T-helper 2 cell (primary cell): Measurements from ENCODE around the gene KRTAP1-1.
"Not testable (repeated sequence)": the region's sequence is repeated elsewhere in the genome, so short reads cannot be mapped to it uniquely, and the experiment has no call there.

ENCODE experiments used
- DNase-seq, 5 experiments: peaks; one replicate each; pipeline versions ENCODE4 v3.0.0 to v3.0.0-alpha.2; 2012 to 2022
- total RNA-seq, 2 donors: gene quantifications; one replicate each; lab custom pipeline; 2026; lab: John Stamatoyannopoulos, UW

The KRTAP1-1 gene, protein sequence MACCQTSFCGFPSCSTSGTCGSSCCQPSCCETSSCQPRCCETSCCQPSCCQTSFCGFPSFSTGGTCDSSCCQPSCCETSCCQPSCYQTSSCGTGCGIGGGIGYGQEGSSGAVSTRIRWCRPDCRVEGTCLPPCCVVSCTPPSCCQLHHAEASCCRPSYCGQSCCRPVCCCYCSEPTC
- 0 reads per million in 2 donors for total RNA-seq

DNA sequence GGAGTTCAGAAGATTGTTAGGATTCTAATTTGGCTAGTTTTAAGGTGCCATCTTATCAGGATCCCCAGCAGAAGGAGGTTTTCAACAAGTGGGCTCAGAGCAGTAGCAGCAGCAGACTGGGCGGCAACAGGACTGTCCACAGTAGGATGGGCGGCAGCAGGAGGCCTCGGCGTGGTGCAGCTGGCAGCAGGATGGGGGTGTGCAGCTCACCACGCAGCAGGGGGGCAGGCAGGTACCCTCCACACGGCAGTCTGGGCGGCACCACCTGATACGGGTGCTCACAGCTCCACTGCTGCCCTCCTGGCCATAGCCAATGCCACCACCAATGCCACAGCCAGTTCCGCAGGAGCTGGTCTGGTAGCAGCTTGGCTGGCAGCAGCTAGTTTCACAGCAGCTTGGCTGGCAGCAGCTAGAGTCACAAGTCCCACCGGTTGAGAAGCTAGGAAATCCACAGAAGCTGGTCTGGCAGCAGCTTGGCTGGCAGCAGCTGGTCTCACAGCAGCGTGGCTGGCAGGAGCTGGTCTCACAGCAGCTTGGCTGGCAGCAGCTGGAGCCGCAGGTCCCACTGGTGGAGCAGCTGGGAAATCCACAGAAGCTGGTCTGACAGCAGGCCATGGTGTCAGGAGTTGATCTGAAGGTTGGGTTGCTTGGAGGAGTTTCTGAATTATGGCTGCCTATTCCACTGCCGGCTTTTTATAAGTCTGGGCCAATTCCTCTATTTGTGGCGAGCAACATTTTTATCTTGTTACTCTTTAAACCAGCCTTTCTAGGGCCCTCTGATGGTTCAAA, at the start of gene KRTAP1-1:
Gene KRTAP1-1, minus strand, starts transcription at position 668 of the 789 bp plus-strand sequence. Its CDS starts 53 bp downstream, at position 615.
- DNase-seq: not testable (repeated sequence)

DNA sequence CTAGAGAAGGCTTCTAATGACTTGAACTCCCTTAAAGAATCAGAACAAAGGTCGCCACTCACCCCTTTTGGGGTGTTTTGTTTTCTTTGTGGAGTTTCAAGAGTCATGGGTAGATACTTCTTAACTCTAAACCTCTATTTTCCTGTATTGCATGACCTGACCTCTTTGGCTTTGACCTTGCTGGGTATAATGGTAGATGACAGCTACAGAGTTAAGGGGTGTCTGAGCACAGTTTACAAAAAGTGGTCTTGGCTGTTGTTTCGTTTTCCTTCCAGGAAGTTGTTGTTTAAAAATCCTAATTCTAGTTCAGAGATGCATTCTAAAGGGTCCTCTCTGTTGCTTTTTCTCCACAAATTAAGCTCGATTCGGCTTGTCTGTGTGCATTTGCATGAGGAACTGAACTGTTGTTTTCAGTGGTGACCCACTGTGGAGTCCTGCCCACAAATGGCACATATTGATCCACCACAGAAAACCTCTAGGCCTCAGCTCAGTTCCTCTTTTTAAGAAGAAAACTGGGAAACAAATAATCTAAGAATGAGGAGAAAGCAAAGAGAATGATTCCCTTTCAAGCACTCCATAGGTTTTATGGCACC, 47.6 kb upstream of the KRTAP1-1 start:
- DNase-seq: not testable (repeated sequence)

DNA sequence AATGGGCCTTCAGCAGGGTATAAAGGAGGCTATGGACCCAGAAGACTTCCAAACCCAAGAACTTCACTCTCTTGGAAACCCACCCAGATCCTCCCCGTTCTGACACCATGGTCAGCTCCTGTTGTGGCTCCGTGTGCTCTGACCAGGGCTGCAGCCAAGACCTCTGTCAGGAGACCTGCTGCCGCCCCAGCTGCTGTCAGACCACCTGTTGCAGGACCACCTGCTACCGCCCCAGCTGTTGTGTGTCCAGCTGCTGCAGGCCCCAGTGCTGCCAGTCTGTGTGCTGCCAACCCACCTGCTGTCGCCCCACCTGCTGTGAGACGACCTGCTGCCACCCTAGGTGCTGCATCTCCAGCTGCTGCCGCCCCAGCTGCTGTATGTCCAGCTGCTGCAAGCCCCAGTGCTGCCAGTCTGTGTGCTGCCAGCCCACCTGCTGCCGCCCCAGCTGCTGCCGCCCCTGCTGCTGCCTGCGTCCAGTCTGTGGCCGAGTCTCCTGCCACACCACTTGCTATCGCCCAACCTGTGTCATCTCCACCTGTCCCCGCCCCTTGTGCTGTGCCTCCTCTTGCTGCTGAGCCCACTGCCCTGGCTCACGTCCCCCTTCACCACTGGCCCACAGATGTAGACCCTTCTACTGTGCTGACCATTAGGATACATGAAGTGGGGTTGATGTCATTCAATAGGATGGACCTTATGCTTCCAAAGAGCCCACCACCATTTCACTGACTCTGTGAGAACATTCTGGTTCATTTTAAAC, 43.0 kb upstream of the KRTAP1-1 start, which contains the start of gene KRTAP4-7:
Gene KRTAP4-7, plus strand, starts transcription at position 51 of the 757 bp plus-strand sequence. Its CDS starts 57 bp downstream, at position 108.
- DNase-seq: not testable (repeated sequence)

DNA sequence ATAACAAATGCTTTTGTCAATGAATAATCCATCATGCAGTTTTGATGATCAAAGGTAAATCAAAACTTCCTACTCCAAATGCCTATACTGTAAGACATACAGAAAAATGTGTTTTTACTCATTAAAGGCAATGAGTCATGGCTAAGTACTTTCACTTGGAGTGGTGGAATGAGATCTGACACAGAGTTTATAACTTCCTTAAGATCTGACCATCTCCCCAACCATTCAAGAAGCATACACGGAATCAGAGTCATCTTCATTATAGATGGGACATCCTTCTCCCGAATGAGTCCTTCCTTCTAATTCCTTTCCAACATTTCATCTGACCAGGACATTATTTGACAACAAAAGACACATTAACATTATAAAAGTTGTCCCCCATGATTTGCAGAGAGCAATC, 42.2 kb upstream of the KRTAP1-1 start:
- not testable (repeated sequence) for DNase-seq

DNA sequence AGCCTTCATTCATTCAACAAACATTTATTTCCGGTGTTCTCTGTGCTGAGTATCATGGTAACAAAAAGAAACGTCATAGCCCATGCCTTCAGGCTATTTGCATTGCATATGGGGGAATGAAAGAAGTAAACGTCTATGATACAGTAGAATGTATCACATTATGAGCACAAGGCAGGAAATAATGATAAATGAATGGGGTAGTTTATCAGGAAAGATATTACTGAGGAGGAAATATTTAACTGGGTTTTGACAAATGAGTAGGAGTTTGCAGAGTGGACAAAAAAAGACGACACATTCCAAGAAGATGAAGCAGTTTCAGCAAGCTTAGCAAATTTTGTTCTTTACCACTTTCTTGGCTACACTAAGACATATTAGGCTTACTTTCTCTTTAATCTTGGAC, 41.4 kb upstream of the KRTAP1-1 start:
- no peak for DNase-seq

DNA sequence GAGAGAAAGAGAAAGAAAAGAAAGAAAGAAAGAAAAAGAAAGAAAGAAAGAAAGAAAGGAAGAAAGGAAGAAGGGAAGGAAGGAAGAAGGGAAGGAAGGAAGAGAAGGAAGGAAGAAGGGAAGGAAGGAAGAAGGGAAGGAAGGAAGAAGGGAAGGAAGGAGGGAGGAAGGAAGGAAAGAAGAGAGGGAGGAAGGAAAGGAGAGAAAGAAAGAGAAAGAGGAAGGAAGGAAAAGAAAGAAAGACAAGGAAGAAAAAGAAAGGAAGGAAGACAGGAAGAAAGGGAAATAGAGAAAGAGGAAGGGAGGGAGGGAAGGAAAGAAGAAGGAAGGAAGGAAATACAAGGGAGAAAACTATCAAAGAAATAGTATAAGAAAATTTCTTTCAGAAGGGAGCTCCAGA, 35.5 kb upstream of the KRTAP1-1 start:
- DNase-seq: no peak

DNA sequence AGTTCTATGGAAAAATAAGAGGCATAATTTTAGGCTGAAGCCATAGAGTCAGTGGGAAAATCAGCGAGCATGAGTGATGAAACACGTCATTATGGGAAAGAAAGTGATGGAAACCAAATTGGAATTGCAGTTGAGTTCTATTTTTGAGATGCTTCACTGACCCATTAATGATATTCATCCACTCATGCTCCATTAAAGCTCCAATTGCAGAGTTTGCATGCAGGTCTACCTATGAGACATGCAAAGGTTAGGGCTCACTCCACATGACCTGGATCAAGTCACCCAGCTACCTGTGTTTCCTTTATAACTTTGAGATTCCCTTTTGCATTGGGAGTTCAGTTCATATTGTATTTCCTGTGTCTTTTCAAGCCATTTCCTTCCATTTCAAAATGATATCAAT, 32.4 kb upstream of the KRTAP1-1 start:
- no peak for DNase-seq

DNA sequence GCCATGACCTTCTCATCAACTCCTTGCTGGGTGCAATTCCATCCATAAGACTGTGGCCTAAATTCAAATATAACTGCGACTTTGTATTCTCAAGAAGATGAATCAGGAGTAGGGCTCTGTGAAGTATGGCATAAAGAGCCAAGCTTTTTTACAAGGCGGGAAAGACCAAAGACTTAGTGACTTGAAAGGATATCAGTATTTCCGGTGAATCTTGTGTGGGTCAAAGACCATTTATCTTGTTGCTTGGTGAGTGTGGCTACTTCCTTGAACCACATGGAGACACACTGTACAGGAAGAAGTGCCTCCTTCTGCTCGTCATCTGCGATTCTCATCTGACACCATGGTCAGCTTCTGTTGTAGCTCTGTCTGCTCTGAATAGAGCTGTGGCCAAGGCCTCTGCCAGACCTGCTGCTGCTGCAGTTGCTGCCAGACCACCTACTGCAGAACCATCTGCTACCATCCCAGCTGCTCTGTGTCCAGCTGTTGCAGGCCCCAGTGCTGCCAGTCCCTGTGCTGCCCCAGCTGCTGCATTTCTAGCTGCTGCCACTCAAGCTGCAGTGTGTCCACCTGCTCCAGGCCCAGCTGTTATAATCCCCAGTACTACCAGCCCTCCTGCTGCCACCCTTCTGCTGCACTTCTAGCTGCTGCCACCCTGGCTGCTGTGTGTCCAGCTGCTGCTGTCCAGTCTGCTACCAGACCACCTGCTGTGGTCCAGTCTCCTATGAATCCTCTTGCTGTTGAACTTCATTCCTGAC, 30.5 kb upstream of the KRTAP1-1 start:
- DNase-seq: no peak

DNA sequence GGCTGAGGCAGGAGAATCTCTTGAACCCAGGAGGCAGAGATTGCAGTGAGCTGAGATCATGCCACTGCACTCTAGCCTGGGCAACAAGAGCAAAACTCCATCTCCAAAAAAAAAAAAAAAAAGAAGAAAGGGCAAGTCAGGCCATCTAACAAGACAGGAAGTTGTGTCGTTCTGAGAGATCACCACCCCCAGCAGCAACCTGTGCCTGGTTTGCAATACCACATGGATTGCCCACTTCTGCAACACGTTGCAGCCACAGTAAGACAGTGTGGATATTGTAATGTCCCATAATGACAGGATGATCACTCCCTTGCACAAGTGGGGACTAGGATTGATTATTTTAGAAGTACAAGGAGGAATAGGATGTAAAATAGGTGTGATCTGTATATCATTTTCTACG, 27.8 kb upstream of the KRTAP1-1 start:
- no peak for DNase-seq

DNA sequence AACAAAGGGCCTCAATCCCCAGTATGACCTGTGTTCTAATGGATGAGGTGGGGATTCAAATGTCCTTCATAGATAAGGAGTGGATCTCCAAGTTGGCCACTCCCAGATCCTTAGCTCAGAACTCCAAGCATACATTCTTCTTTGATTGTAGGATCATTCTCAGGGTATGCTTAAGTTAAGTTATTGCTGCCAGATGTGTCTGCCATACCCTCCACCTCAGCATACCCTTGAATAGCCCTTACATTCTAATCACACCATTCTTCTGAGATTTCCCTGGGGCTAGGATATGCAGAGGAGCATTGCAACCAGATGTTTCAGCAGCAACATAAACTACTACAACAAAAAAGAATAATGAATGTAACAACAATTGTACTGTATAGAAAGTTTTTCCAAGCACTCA, 26.0 kb upstream of the KRTAP1-1 start:
- no peak for DNase-seq

DNA sequence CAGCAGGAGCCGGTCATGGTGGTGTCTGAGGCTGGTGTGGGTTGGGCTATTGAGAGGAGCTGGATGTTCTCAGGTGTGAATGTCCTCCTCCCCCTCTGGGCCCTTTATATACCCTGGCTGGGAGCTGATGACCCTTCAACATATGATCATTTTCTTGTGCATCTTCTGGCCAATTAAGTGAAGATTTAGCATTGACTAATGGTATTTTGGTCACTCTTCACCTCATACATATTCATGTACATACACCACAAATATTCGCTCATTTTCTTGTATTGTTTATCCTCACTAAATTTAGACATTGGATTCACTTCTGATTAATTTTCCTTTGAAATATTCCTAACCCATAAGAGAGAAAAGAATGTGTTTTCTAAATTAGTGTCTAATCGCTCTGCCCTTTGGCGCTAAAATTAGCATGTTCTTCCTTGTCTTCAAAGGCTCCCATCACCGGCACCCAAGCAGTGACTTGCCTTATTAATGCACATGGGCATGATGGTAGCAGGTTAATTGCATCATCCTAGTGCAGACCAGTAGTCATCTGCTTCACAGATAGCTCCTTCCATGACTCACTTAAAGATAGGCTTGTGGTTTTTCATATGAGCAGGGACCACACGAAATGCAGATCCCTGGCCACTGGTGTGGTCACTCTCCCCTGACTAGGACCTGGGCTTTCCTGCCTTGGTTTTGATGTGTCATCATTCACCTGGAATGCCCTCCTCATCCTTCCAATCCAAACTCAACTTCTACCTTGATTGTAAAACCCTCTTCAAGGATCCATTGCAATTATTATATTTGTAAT, 24.8 kb upstream of the KRTAP1-1 start, which contains the start of gene KRTAP2-4:
Gene KRTAP2-4, minus strand, starts transcription at position 51 of the 796 bp plus-strand sequence. Its CDS starts 34 bp downstream, at position 17.
- DNase-seq: no peak

DNA sequence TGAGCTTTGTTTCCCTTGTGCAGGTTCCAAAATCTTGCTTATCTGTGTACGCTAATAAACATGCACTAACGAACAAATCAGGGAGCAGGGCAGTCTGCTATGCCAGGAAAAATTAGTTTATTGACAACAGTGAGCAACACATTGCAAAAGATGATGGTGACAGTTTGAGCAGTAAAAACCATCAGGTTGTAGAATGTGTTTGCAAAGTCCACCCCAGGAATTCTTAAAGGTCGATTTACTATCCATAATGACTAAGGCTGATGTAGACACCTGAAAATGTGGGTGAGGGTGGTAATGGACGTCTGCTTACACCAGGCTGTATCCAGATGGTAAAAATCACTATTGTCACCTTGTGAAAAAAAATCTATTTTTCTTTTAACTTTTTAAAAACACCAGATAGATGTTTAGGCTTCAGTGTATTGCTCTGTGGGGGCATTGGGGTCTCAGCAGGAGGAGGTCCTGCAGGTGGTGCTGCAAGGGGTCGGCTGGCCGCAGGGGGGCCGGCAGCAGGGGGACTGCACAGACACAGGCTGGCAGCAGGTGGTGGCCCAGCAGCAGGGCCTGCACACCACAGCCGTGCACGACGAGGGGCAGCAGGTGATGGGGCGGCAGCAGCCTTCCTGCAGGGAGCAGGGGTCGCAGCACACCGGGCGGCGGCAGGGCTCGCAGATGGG, 23.9 kb upstream of the KRTAP1-1 start:
- DNase-seq: not testable (repeated sequence)

DNA sequence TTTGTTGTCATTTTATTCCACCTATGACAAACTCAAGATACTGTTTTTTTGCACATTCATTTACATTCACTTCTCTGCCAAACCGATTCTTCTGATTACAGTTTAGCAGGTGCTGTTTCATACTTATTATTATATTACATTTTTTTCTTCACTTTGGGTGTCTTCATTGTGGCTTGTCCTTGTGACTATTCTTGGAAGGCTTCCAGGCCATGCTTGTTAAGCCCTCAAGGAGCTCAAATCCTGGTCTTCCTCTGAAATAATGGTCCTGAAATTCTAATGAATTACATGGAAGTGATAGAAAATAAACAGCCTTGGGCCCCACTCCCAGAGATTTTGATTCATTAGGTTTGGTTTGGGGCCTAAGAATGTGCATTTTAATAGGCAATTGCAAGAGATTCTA, 23.1 kb upstream of the KRTAP1-1 start:
- DNase-seq: no peak

DNA sequence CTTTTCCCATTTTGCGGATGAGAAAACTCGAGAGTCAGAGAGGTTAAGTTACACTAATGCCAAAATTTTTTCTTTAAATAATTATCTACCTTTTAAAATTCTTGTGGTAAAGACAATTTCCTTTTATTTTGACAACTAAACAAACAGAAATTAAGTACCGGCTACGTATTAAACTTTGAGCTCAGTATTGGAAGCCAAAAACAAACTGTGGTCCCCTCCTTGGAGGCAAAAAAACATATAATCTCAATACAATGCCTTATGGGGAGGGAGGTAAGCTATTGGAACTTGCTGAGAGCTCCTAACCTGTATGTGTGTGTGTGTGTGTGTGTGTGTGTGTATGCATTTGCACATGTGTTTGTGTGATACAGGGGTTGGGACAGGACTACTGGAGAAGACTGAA, 22.2 kb upstream of the KRTAP1-1 start:
- no peak for DNase-seq

DNA sequence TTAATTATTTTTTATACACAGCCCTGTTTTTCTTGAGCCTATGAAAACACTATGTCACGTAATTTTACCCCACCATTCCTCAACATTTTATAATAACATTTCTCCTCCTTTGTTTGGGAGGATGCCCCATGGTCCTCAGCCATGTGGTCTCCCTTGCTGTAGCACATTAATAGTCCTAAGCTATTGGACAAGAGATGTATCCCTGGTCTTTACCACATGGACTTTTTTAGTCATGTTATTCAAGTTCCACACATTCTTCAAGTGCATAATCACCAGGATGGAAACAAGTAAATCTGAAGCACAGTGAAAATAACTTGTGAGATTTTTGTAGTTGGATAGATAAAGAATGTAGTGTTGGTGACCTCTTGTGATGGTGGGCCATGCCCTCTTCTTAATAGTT, 20.7 kb upstream of the KRTAP1-1 start:
- DNase-seq: no peak

DNA sequence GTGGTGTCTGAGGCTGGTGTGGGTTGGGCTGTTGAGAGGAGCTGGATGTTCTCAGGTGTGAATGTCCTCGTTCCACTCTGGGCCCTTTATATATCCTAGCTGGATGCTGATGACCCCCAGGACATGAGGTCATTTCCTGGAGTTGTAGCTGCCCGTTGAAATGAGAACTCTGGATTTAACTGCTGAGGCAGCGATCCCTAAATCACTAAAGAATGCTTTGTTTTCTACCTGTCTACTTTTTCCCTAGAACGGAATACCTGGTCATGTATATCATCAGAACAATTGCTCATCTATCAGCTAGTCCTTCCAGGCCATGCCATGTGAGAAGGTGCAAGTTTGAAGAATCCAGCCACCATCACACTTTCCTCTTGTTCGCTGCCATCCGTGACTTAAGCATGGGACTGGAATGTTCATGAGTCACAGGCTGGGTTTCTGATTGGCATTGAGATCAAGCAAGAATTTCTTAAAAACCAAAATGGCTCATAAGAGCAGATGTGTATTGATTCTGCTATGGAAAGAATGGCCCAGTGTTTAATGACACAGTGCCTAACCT, 18.9 kb upstream of the KRTAP1-1 start, which contains the start of gene KRTAP2-3:
Gene KRTAP2-3, minus strand, starts transcription at position 63 of the 553 bp plus-strand sequence. CDS start 64 bp downstream, outside the sequence.
- no peak for DNase-seq

DNA sequence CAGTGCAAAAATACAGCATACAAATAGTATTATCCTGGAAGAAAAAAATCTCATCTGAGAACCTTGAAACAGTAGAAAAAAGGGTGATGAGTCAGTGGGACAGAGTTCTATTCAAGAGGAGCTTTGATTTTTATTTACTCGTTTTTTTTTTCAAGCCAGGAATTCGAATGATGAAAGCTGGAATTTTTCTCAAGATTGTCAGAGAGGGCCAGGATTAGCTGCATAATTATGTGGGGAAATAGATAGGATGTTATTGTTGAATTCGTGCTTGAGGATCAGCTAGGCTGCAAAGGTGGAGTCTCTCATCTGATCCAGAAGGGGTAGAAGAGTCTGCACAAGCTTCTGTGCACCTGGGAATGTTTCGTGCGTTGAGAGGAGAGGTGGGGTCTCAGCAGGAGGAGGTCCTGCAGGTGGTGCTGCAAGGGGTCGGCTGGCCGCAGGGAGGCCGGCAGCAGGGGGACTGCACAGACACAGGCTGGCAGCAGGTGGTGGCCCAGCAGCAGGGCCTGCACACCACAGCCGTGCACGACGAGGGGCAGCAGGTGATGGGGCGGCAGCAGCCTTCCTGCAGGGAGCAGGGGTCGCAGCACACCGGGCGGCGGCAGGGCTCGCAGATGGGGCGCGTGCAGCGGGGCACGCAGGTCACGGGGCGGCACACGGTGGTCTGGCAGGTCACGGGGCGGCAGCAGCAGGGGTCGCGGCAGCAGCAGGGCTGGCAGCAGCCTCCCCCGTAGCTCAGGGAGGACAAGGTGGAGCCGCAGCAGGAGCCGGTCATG, 18.2 kb upstream of the KRTAP1-1 start:
- DNase-seq: not testable (repeated sequence)

DNA sequence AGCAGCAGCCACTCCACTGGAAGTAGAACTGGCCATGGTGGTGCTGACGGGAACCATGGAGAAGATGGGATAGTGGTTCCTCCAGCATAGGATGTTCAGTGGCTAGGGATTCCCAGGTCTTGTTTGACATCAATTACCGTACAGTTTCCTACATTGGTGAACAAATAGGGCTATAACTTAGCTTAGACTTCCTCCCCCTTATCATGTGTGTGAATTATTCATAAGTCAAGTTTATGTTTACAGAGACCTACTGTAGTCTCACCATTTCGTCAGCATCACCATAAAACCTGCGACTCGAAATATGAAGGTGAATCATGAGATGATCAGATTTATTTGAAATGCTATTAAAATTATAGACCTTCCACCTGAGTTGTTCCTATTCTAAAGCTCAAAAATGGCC, 17.5 kb upstream of the KRTAP1-1 start:
- no peak for DNase-seq

DNA sequence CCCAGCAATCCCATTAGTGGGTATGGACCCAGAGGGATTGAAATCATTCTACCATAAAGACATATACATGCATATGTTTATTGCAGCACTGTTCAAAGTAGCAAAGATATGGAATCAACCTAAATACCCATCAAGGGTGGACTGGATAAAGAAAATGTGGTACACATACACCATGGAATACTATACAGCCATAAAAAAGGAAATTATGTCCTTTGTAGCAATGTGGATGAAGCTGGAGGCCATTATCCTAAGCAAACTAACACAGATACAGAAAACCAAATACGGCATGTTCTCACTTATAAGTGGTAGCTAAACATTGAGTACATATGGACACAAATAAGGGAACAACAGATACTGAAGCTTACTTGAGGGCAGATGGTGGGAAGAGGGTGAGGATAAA, 16.3 kb upstream of the KRTAP1-1 start:
- DNase-seq: no peak
